Activated CD4-positive, alpha-beta memory T cell treated with anti-CD3 and anti-CD28 coated beads for 36 hours (primary cell): ENCODE data around the gene BCR. TPM values are rescaled to one million over a fixed set of nuclear protein-coding genes. Genes with fewer than 3 reads are reported as not detected.

Source experiments
- CTCF ChIA-PET: fragments of 350-600 bp; sonication (Branson Sonifier 250); formaldehyde crosslinking; loops from one replicate; lab custom pipeline; 2021; ENCODE audit warnings: antibody characterized with exemption, inconsistent platforms; lab: Charles Lee
- POLR2A ChIA-PET: fragments of 350-600 bp; sonication (Branson Sonifier 250); formaldehyde crosslinking; loops from one replicate; lab custom pipeline; 2021; ENCODE audit warnings: antibody characterized with exemption; lab: Charles Lee
- DNase-seq: peaks from one replicate; pipeline ENCODE4 v3.0.0-alpha.2; 2020
- H3K27ac Mint-ChIP-seq: one replicate; pipeline ENCODE4 v1.8.0; 2021; ENCODE audit warnings: mixed read lengths
- H3K27me3 Mint-ChIP-seq: one replicate; pipeline ENCODE4 v1.8.0; 2021; ENCODE audit warnings: mixed read lengths
- H3K36me3 Mint-ChIP-seq: one replicate; pipeline ENCODE4 v1.8.0; 2021; ENCODE audit warnings: mixed read lengths
- H3K4me1 Mint-ChIP-seq: one replicate; pipeline ENCODE4 v1.8.0; 2021; ENCODE audit warnings: low read depth, mixed read lengths
- H3K4me3 Mint-ChIP-seq: one replicate; pipeline ENCODE4 v1.8.0; 2021; ENCODE audit warnings: mild to moderate bottlenecking, mixed read lengths
- H3K9me3 Mint-ChIP-seq: one replicate; pipeline ENCODE4 v1.8.0; 2021; ENCODE audit warnings: mixed read lengths
- intact Hi-C: fragments of 100-400 bp; cut with micrococcal nuclease; formaldehyde crosslinking; loops from one replicate; pipeline ENCODE4 v1.15.1; 2023
- total RNA-seq, 2 experiments: library from RNA; stranded (reverse); gene quantifications; one replicate each; pipeline ENCODE4 v1.2.3, GENCODE V29; 2021

Gene BCR
- total RNA-seq, 2 experiments from 2014 or later, result 60.4 to 69.0 TPM

- intact Hi-C loops, result no loop called here
- no peak for DNase-seq
- ChIA-PET POLR2A (no interaction called here), CTCF (interaction anchor here (1.0 kb wide), 1 partner anchor 138 kb away, joined by 4 read pairs; no protein-coding TSS in a partner anchor)
- H3K4me1 Mint-ChIP-seq, result peaks cover 8% of the 10 kb centered on the region
- no peak overlapping the region for H3K4me3 Mint-ChIP-seq
- H3K27me3 Mint-ChIP-seq, result no peaks in the 10 kb centered on the region
- no peaks in the 10 kb centered on the region for H3K36me3 Mint-ChIP-seq
- no peak overlapping the region for H3K27ac Mint-ChIP-seq
- H3K9me3 Mint-ChIP-seq, result no peaks in the 10 kb centered on the region
Observed at GRCh38 chr22:23152238-23153114, 27.8 kb upstream of the BCR start.

DNA sequence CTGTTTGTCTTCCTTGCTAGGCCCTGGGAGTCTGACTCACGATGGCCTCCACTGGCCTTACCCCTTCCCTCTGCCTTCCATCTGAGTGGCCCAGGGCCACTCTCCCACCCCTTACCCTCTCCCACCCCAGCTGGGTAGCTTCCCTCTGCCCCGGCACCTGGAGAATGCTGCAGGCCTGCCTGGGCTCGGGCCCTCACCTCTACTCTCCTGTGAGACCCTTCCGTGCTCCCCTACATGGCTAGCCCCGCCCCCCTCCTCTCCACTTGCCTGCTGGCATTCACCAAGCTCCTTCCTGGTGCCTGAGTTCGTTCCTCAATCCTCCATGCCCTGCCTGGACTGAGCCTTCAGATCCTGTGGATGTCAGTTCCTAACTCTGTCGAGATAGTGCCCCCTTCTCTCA is 26.3 kb upstream of the BCR start:
- POLR2A ChIA-PET, result interaction anchor here (0.7 to 1.2 kb wide), 2 partner anchors 9 to 668 kb away, joined by 3 to 6 read pairs; partner anchors contain the start of gene RAB36
- no peaks in the 10 kb centered on the region for H3K27me3 Mint-ChIP-seq
- no peak overlapping the region for H3K4me3 Mint-ChIP-seq
- CTCF ChIA-PET, result interaction anchor here (1.0 kb wide), 1 partner anchor 136 kb away, joined by 4 read pairs; no protein-coding TSS in a partner anchor
- H3K27ac Mint-ChIP-seq, result no peak overlapping the region
- H3K36me3 Mint-ChIP-seq, result no peaks in the 10 kb centered on the region
- H3K9me3 Mint-ChIP-seq, result no peaks in the 10 kb centered on the region
- H3K4me1 Mint-ChIP-seq, result peaks cover 8% of the 10 kb centered on the region
- no peak for DNase-seq
- intact Hi-C loops, result no loop called here

DNA sequence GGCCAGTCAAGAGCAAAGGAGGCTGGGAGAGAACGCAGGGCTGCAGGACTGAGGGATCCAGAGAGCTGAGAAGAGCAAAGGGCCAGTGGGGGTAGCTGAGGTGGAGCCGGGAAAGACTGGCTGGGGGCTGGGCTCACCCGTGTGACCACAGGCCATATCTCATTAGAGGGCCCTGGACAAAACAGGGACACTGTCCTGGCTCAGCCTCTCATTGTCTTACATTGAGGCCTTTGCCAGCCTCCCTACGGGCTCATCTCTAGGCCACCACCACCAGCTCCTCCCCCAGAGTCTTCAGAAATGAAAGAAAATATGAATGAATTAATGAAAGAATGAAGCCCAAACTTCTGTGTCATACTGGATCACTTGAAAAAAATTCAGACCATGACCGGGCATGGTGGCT is 25.8 kb upstream of the BCR start:
- Mint-ChIP-seq H3K4me3 (no peak overlapping the region), H3K27ac (no peak overlapping the region), H3K27me3 (no peaks in the 10 kb centered on the region), H3K4me1 (peaks cover 8% of the 10 kb centered on the region), H3K36me3 (no peaks in the 10 kb centered on the region), H3K9me3 (no peaks in the 10 kb centered on the region)
- ChIA-PET POLR2A (interaction anchor here (0.7 to 1.2 kb wide), 2 partner anchors 10 to 667 kb away, joined by 3 to 6 read pairs; partner anchors contain the start of gene RAB36), CTCF (no interaction called here)
- no peak for DNase-seq
- intact Hi-C loops, result no loop called here

GRCh38 chr22:23155143-23155542 is 25.2 kb upstream of the BCR start:
- intact Hi-C loops, result no loop called here
- no peak overlapping the region for H3K27ac Mint-ChIP-seq
- peaks cover 8% of the 10 kb centered on the region for H3K4me1 Mint-ChIP-seq
- no peak overlapping the region for H3K4me3 Mint-ChIP-seq
- H3K36me3 Mint-ChIP-seq, result no peaks in the 10 kb centered on the region
- no peak for DNase-seq
- ChIA-PET POLR2A (no interaction called here), CTCF (interaction anchor here (0.9 to 1.2 kb wide), 2 partner anchors 19 to 127 kb away, joined by 3 read pairs; no protein-coding TSS in a partner anchor)
- H3K27me3 Mint-ChIP-seq, result no peaks in the 10 kb centered on the region
- H3K9me3 Mint-ChIP-seq, result no peaks in the 10 kb centered on the region

DNA sequence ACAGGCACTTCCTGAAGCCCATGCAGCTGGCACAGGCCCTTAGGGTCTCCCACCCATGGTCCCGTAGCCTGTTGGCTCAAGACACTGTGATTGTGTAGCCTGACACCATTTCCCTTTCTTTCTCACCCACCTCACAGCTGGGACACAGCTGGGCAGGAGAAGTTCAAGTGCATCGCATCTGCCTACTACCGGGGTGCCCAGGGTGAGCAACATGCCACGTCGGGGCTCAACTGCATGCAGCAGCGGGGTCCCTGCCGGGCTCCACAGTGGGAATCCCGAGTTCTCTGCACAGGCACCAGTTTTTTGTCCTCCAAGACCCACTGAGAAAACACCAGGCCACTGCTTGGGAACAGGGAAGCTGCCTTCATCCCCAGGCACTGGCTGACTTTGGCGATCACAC is 24.5 kb upstream of the BCR start:
- peaks cover 8% of the 10 kb centered on the region for H3K4me1 Mint-ChIP-seq
- POLR2A ChIA-PET, result no interaction called here
- H3K9me3 Mint-ChIP-seq, result no peaks in the 10 kb centered on the region
- no peak overlapping the region for H3K4me3 Mint-ChIP-seq
- intact Hi-C loops, result no loop called here
- H3K27ac Mint-ChIP-seq, result no peak overlapping the region
- CTCF ChIA-PET, result interaction anchor here (0.9 to 1.2 kb wide), 2 partner anchors 19 to 126 kb away, joined by 3 read pairs; no protein-coding TSS in a partner anchor
- H3K36me3 Mint-ChIP-seq, result no peaks in the 10 kb centered on the region
- DNase-seq, result no peak
- no peaks in the 10 kb centered on the region for H3K27me3 Mint-ChIP-seq

- intact Hi-C loops, result no loop called here
- Mint-ChIP-seq H3K4me3 (no peak overlapping the region), H3K9me3 (no peaks in the 10 kb centered on the region), H3K27me3 (no peaks in the 10 kb centered on the region), H3K4me1 (peaks cover 8% of the 10 kb centered on the region), H3K36me3 (no peaks in the 10 kb centered on the region), H3K27ac (no peak overlapping the region)
- CTCF ChIA-PET, result interaction anchor here (1.2 kb wide), 1 partner anchor 18 kb away, joined by 3 read pairs; no protein-coding TSS in a partner anchor
- no peak for DNase-seq
- POLR2A ChIA-PET, result no interaction called here
Observed at GRCh38 chr22:23156286-23156685, 24.0 kb upstream of the BCR start.

DNA sequence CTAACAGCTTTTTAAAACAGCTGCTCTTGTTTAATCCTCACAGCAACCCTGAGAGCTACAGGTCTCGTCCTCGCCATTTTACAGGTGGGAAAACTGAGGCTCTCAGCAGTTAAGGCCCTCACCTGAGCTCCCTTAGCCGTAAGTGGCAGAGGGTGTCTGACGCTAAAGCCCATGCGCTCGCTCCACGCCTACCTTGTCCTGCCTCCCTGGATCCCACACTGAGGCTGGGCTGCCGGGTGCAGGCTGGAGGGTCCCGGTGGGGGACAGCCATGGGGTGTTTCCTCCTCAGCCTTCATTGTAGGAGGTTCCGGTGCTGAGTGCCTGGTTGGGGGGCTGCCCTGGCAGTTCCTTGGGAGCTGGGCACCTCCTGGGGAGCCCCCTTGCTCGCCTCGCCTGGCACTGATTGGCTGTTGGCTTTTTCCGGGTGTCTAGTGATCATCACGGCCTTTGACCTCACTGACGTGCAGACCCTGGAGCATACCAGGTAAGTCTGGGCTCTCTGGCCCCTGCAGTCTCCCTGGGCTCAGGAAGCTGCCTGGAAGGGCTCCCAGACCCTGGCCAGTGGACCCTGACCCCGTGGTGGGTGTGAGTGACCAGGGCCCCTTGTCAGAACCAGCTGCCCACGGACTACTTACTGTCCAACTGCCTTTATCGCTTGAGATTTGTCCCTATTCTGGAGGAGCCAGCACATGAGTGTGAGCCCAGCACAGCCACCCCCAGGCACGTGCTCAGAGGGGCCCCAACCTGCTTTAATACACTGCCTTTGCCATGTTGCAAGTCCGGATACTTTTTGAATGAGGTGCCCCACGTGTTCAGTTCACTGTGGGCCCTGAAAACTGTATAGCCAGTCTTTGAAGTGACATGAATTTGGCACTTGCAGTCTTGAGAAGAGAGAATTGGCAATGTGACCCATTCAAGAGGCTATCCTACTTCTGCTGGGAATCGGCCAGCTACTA is 22.5 kb upstream of the BCR start:
- Mint-ChIP-seq H3K9me3 (no peaks in the 10 kb centered on the region), H3K4me3 (no peak overlapping the region), H3K36me3 (no peaks in the 10 kb centered on the region), H3K27ac (no peak overlapping the region), H3K27me3 (no peaks in the 10 kb centered on the region), H3K4me1 (peaks cover 5% of the 10 kb centered on the region)
- DNase-seq, result no peak
- ChIA-PET CTCF (interaction anchor here (0.5 to 1.4 kb wide), 4 partner anchors 15 to 184 kb away, joined by 3 to 6 read pairs (median 4); partner anchors contain the start of gene BCR), POLR2A (no interaction called here)
- intact Hi-C loops, result no loop called here

DNA sequence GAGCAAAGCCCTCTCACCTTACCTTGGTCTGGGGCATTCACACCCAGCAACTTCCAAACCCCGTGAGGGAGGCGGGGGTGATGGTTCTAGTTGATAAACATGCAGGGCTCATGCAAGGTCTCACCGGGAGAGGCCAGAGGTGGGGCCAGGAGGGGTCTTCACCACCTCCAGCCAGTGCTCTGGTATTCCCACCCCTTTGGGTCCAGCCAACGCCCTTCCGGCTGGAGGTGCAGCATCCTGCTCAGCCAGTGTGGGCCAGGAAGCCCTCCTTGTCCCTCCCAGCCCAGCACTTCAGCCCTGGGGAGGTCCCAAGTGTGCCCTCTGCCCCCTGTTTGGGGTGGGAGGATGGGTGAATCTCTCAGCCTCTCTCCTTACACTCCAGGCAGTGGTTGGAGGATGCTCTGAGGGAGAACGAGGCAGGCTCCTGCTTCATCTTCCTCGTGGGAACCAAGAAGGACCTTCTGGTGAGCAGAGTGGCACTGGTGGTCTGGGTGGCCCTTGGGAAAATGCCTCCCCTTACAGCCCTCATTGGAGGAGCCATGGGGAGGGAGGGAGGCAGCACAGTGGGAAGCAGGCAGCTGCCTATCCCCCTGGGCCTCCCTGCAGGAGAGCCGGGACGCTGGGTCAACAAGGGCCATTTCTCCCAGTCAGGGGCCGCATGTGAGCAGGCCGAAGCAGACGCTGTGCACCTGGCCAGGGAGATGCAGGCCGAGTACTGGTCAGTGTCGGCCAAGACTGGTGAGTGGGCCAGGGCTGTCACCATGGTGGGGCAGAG is 21.6 kb upstream of the BCR start:
- DNase-seq, result no peak
- Mint-ChIP-seq H3K9me3 (no peaks in the 10 kb centered on the region), H3K4me1 (no peaks in the 10 kb centered on the region), H3K27ac (no peak overlapping the region), H3K4me3 (no peak overlapping the region), H3K27me3 (no peaks in the 10 kb centered on the region), H3K36me3 (no peaks in the 10 kb centered on the region)
- ChIA-PET CTCF (interaction anchor here (1.4 kb wide), 1 partner anchor 14 kb away, joined by 3 read pairs; no protein-coding TSS in a partner anchor), POLR2A (no interaction called here)
- intact Hi-C loops, result no loop called here

- Mint-ChIP-seq H3K27me3 (no peaks in the 10 kb centered on the region), H3K4me1 (no peaks in the 10 kb centered on the region), H3K27ac (no peak overlapping the region), H3K36me3 (no peaks in the 10 kb centered on the region), H3K4me3 (no peak overlapping the region), H3K9me3 (no peaks in the 10 kb centered on the region)
- ChIA-PET POLR2A (no interaction called here), CTCF (no interaction called here)
- DNase-seq, result no peak
- intact Hi-C loops, result no loop called here
Observed at GRCh38 chr22:23159291-23159630, 21.0 kb upstream of the BCR start.

GRCh38 chr22:23161029-23161428 is 19.3 kb upstream of the BCR start:
- no peaks in the 10 kb centered on the region for H3K4me1 Mint-ChIP-seq
- no peak for DNase-seq
- H3K27ac Mint-ChIP-seq, result no peak overlapping the region
- no peaks in the 10 kb centered on the region for H3K27me3 Mint-ChIP-seq
- CTCF ChIA-PET, result no interaction called here
- intact Hi-C loops, result no loop called here
- POLR2A ChIA-PET, result no interaction called here
- H3K9me3 Mint-ChIP-seq, result no peaks in the 10 kb centered on the region
- no peaks in the 10 kb centered on the region for H3K36me3 Mint-ChIP-seq
- no peak overlapping the region for H3K4me3 Mint-ChIP-seq

- no peak for DNase-seq
- Mint-ChIP-seq H3K27me3 (no peaks in the 10 kb centered on the region), H3K4me3 (no peak overlapping the region), H3K27ac (no peak overlapping the region), H3K9me3 (no peaks in the 10 kb centered on the region), H3K36me3 (no peaks in the 10 kb centered on the region), H3K4me1 (no peaks in the 10 kb centered on the region)
- ChIA-PET CTCF (no interaction called here), POLR2A (no interaction called here)
- intact Hi-C loops, result no loop called here
Observed at GRCh38 chr22:23161574-23161973, 18.7 kb upstream of the BCR start.
